ENCODE data around the gene NMBR. TPM values are rescaled to one million over a fixed set of nuclear protein-coding genes. Genes with fewer than 3 reads are reported as not detected.
A peak's percentile ranks its signal among the peaks of the same experiment; 100 is the strongest.
"Not testable (repeated sequence)": the region's sequence is repeated elsewhere in the genome, so short reads cannot be mapped to it uniquely, and the experiment has no call there.

Gene NMBR
- total RNA-seq, 4 donors from 2014 or later, result not detected

GRCh38 chr6:142189057-142189456 lies 42.1 kb upstream of the NMBR start:
- Histone ChIP-seq H3K36me3 (peaks cover 0 to 18% (median 8%) of the 10 kb centered on the region in 4 donors), H3K9me3 (no peaks in the 10 kb centered on the region), H3K27ac (replicated peaks in 1 of 4) (no peak overlapping the region), H3K27me3 (no peaks in the 10 kb centered on the region), H3K4me1 (peaks cover 6 to 11% (median 10%) of the 10 kb centered on the region in 4 donors), H3K4me3 (no peak overlapping the region)
- TF ChIP-seq POLR2A (IDR thresholded peaks at IDR 0.05; ENCODE audit: low read depth) (no peak), POLR2AphosphoS5 (IDR thresholded peaks at IDR 0.05) (no peak), EP300 (IDR thresholded peaks at IDR 0.05) (no peak), CTCF (IDR thresholded peaks at IDR 0.05) (no peak)
- no peak for DNase-seq (ENCODE audit: extremely low spot score)
- intact Hi-C loops (cut with DNase I), result no loop called here
- WGBS, result 95% methylated on average over 2 of the region's 2 CpGs

- not testable (repeated sequence) for H3K9me3 ChIP-seq
Observed at GRCh38 chr6:142188341-142188740, 41.4 kb upstream of the NMBR start.

GRCh38 chr6:142187209-142187608 lies 40.3 kb upstream of the NMBR start:
- Histone ChIP-seq H3K4me1 (peaks cover 6 to 11% (median 10%) of the 10 kb centered on the region in 4 donors), H3K4me3 (no peak overlapping the region), H3K9me3 (no peaks in the 10 kb centered on the region), H3K27me3 (no peaks in the 10 kb centered on the region), H3K27ac (replicated peaks in 1 of 4) (no peak overlapping the region), H3K36me3 (peaks cover 0 to 18% (median 8%) of the 10 kb centered on the region in 4 donors)
- WGBS, result 25% methylated on average over 1 of the region's 1 CpG
- intact Hi-C loops (cut with DNase I), result no loop called here
- no peak for TF ChIP-seq POLR2A (IDR thresholded peaks at IDR 0.05; ENCODE audit: low read depth)
- TF ChIP-seq CTCF (IDR thresholded peaks at IDR 0.05), result no peak
- no peak for TF ChIP-seq POLR2AphosphoS5 (IDR thresholded peaks at IDR 0.05)
- TF ChIP-seq EP300 (IDR thresholded peaks at IDR 0.05), result no peak
- DNase-seq (ENCODE audit: extremely low spot score), result no peak

More at GRCh38 chr6:142188341-142188740, 41.4 kb upstream of the NMBR start:
- Histone ChIP-seq H3K4me1 (peaks cover 6 to 11% (median 10%) of the 10 kb centered on the region in 4 donors), H3K36me3 (peaks cover 0 to 18% (median 8%) of the 10 kb centered on the region in 4 donors)
- H3K27ac ChIP-seq (replicated peaks in 1 of 4); H3K27me3 ChIP-seq; H3K4me3 ChIP-seq; intact Hi-C loops (cut with DNase I); DNase-seq (ENCODE audit: extremely low spot score): not testable (repeated sequence)
- peak in 1 of 3 experiments; percentile 18 for TF ChIP-seq CTCF (IDR thresholded peaks at IDR 0.05)
- WGBS, result 93% methylated on average over 8 of the region's 8 CpGs

GRCh38 chr6:142185641-142186040 lies 38.7 kb upstream of the NMBR start:
- Histone ChIP-seq H3K4me3 (no peak overlapping the region), H3K27ac (replicated peaks in 1 of 4) (no peak overlapping the region), H3K4me1 (peaks cover 6 to 11% (median 10%) of the 10 kb centered on the region in 4 donors), H3K36me3 (peaks cover 0 to 16% (median 8%) of the 10 kb centered on the region in 4 donors), H3K9me3 (no peaks in the 10 kb centered on the region), H3K27me3 (no peaks in the 10 kb centered on the region)
- no peak for DNase-seq (ENCODE audit: extremely low spot score)
- 97% methylated on average over 1 of the region's 1 CpG for WGBS
- TF ChIP-seq CTCF (IDR thresholded peaks at IDR 0.05) (no peak), POLR2A (IDR thresholded peaks at IDR 0.05; ENCODE audit: low read depth) (no peak), POLR2AphosphoS5 (IDR thresholded peaks at IDR 0.05) (no peak), EP300 (IDR thresholded peaks at IDR 0.05) (no peak)
- intact Hi-C loops (cut with DNase I), result no loop called here

GRCh38 chr6:142184307-142184706 lies 37.4 kb upstream of the NMBR start:
- TF ChIP-seq EP300 (IDR thresholded peaks at IDR 0.05) (no peak), CTCF (IDR thresholded peaks at IDR 0.05) (no peak), POLR2AphosphoS5 (IDR thresholded peaks at IDR 0.05) (no peak), POLR2A (IDR thresholded peaks at IDR 0.05; ENCODE audit: low read depth) (no peak)
- DNase-seq (ENCODE audit: extremely low spot score), result no peak
- H3K4me3 ChIP-seq, result no peak overlapping the region
- intact Hi-C loops (cut with DNase I), result no loop called here
- no peaks in the 10 kb centered on the region for H3K27me3 ChIP-seq
- WGBS, result 88% methylated on average over 2 of the region's 2 CpGs
- H3K36me3 ChIP-seq, result peaks cover 0 to 3% (median under 1%) of the 10 kb centered on the region in 4 donors
- H3K9me3 ChIP-seq, result no peaks in the 10 kb centered on the region
- peaks cover 6 to 11% (median 10%) of the 10 kb centered on the region in 4 donors for H3K4me1 ChIP-seq
- H3K27ac ChIP-seq (replicated peaks in 1 of 4), result no peak overlapping the region

Data from esophagus muscularis mucosa (tissue), 4 donors.